GM19239 (cell line): Measurements from ENCODE around the gene IWS1.

Experiments used
- DNase-seq: peaks from one replicate; pipeline ENCODE4 v3.0.0; 2011; ENCODE audit warnings: low spot score; ENCODE audit not compliant: insufficient read length
- FAIRE-seq: peaks from 2 replicates; lab custom pipeline; 2011; peaks lifted over from hg19 to GRCh38; lab: Jason Lieb, UNC

The IWS1 gene

GRCh38 chr2:127431408-127432023 is 94.8 kb downstream of the IWS1 start:
- no peak for FAIRE-seq
- no peak for DNase-seq
